Cerebellar nuclear complex (tissue), 1 donor: ENCODE data around the gene ZNF488.
A peak's percentile ranks its signal among the peaks of the same experiment; 100 is the strongest.

Source experiments
- DNase-seq, 2 experiments: peaks; one replicate each; lab custom pipeline; 2025; lab: John Stamatoyannopoulos, UW

Gene ZNF488

GRCh38 chr10:47349516-47349915 lies 34.6 kb downstream of the ZNF488 start:
- no peak for DNase-seq

GRCh38 chr10:47348661-47349470 lies 35.2 kb downstream of the ZNF488 start:
- DNase-seq: no peak

GRCh38 chr10:47348138-47348651 lies 35.9 kb downstream of the ZNF488 start, which contains the start of gene RBP3:
RBP3 (plus strand) TSS chr10:47348363; CDS start chr10:47348485, 122 bp downstream.
- peak in 1 of 2 experiments; percentile 26 for DNase-seq

GRCh38 chr10:47347303-47347675 lies 36.8 kb downstream of the ZNF488 start:
- no peak for DNase-seq

- no peak for DNase-seq
Measured at GRCh38 chr10:47346581-47347302, 37.4 kb downstream of the ZNF488 start.

GRCh38 chr10:47344996-47345870 lies 38.9 kb downstream of the ZNF488 start:
- DNase-seq: no peak

- DNase-seq: no peak
Measured at GRCh38 chr10:47340608-47341170, 43.4 kb downstream of the ZNF488 start.

- DNase-seq: no peak
Measured at GRCh38 chr10:47339759-47340607, 44.1 kb downstream of the ZNF488 start.

GRCh38 chr10:47339186-47339735 lies 44.8 kb downstream of the ZNF488 start:
- no peak for DNase-seq

GRCh38 chr10:47337310-47337709 lies 46.8 kb downstream of the ZNF488 start:
- no peak for DNase-seq

GRCh38 chr10:47336387-47337134 lies 47.5 kb downstream of the ZNF488 start:
- DNase-seq: no peak

- DNase-seq: no peak
Measured at GRCh38 chr10:47335906-47336305, 48.2 kb downstream of the ZNF488 start.

- no peak for DNase-seq
Measured at GRCh38 chr10:47334466-47335295, 49.4 kb downstream of the ZNF488 start.

- no peak for DNase-seq
Measured at GRCh38 chr10:47333532-47333931, 50.6 kb downstream of the ZNF488 start.

GRCh38 chr10:47332946-47333345 lies 51.1 kb downstream of the ZNF488 start:
- no peak for DNase-seq

GRCh38 chr10:47332371-47332770 lies 51.7 kb downstream of the ZNF488 start:
- DNase-seq: no peak

GRCh38 chr10:47331954-47332353 lies 52.1 kb downstream of the ZNF488 start:
- no peak for DNase-seq

GRCh38 chr10:47331491-47331890 lies 52.6 kb downstream of the ZNF488 start:
- no peak for DNase-seq

- no peak for DNase-seq
Measured at GRCh38 chr10:47330804-47331203, 53.3 kb downstream of the ZNF488 start.
